NCI-H2081 treated with DMSO at 0.1 percent for 48 hours (cell line): Measurements from ENCODE around the gene SMIM12.
"Not testable (repeated sequence)": the region's sequence is repeated elsewhere in the genome, so short reads cannot be mapped to it uniquely, and the experiment has no call there.

Experiments
- DNase-seq: peaks from one replicate; lab custom pipeline; 2025; lab: John Stamatoyannopoulos, UW

The SMIM12 gene

GRCh38 chr1:34843392-34844251 is 15.9 kb downstream of the SMIM12 start:
- DNase-seq: no peak

GRCh38 chr1:34842952-34843371 is 16.6 kb downstream of the SMIM12 start:
- no peak for DNase-seq

- no peak for DNase-seq
Measured at GRCh38 chr1:34842073-34842472, 17.5 kb downstream of the SMIM12 start.

- DNase-seq: no peak
Measured at GRCh38 chr1:34840426-34840825, 19.1 kb downstream of the SMIM12 start.

- no peak for DNase-seq
Measured at GRCh38 chr1:34839526-34840305, 19.8 kb downstream of the SMIM12 start.

- no peak for DNase-seq
Measured at GRCh38 chr1:34833711-34834110, 25.8 kb downstream of the SMIM12 start.

GRCh38 chr1:34831721-34832246 is 27.8 kb downstream of the SMIM12 start:
- DNase-seq: no peak

GRCh38 chr1:34829250-34829649 is 30.3 kb downstream of the SMIM12 start:
- DNase-seq: no peak

GRCh38 chr1:34828611-34829010 is 30.9 kb downstream of the SMIM12 start:
- no peak for DNase-seq

GRCh38 chr1:34827341-34827941 is 32.1 kb downstream of the SMIM12 start:
- DNase-seq: no peak

GRCh38 chr1:34825455-34826091 is 34.0 kb downstream of the SMIM12 start:
- no peak for DNase-seq

- no peak for DNase-seq
Measured at GRCh38 chr1:34824817-34825454, 34.6 kb downstream of the SMIM12 start.

- DNase-seq: no peak
Measured at GRCh38 chr1:34822202-34822601, 37.3 kb downstream of the SMIM12 start.

GRCh38 chr1:34818862-34819261 is 40.7 kb downstream of the SMIM12 start:
- not testable (repeated sequence) for DNase-seq

GRCh38 chr1:34816778-34817177 is 42.8 kb downstream of the SMIM12 start:
- no peak for DNase-seq

GRCh38 chr1:34816332-34816731 is 43.2 kb downstream of the SMIM12 start:
- DNase-seq: no peak

GRCh38 chr1:34810781-34811180 is 48.8 kb downstream of the SMIM12 start:
- not testable (repeated sequence) for DNase-seq

GRCh38 chr1:34808051-34808810 is 51.3 kb downstream of the SMIM12 start:
- DNase-seq: no peak

GRCh38 chr1:34806396-34806795 is 53.2 kb downstream of the SMIM12 start:
- DNase-seq: no peak

- no peak for DNase-seq
Measured at GRCh38 chr1:34803770-34804169, 55.8 kb downstream of the SMIM12 start.
